H9 (cell line): Measurements from ENCODE around the gene PTPRJ. TPM values are rescaled to one million over a fixed set of nuclear protein-coding genes. Genes with fewer than 3 reads are reported as not detected.

Source experiments
- DNase-seq: peaks from one replicate; pipeline ENCODE4 v3.0.0-alpha.2; 2017
- H2AFZ ChIP-seq: one replicate; pipeline ENCODE4 v1.6.1; 2013; ENCODE audit warnings: mild to moderate bottlenecking, low read length, control low read depth, moderate library complexity
- H2AK5ac ChIP-seq: 2 replicates; pipeline ENCODE4 v1.6.1; 2013; ENCODE audit warnings: low read length, control low read depth, mixed read lengths; ENCODE audit not compliant: insufficient read length
- H2BK120ac ChIP-seq: one replicate; pipeline ENCODE4 v1.6.1; 2013; ENCODE audit warnings: low read depth, mild to moderate bottlenecking, low read length, control low read depth, inconsistent platforms; ENCODE audit not compliant: poor library complexity, severe bottlenecking
- H2BK12ac ChIP-seq: 2 replicates; pipeline ENCODE4 v1.6.1; 2013; ENCODE audit warnings: low read length, control low read depth, mixed read lengths, low read depth; ENCODE audit not compliant: insufficient read length
- H2BK15ac ChIP-seq: 2 replicates; pipeline ENCODE4 v1.6.1; 2013; ENCODE audit warnings: low read depth, low read length, control low read depth
- H2BK20ac ChIP-seq: one replicate; pipeline ENCODE4 v1.6.1; 2013; ENCODE audit warnings: low read depth, mild to moderate bottlenecking, low read length, control low read depth, inconsistent platforms; ENCODE audit not compliant: poor library complexity, severe bottlenecking
- H2BK5ac ChIP-seq: 2 replicates; pipeline ENCODE4 v1.6.1; 2013; ENCODE audit warnings: low read length, control low read depth, mixed read lengths; ENCODE audit not compliant: insufficient read length
- H3K14ac ChIP-seq: 2 replicates; pipeline ENCODE4 v1.6.1; 2013; ENCODE audit warnings: low read length, control low read depth; ENCODE audit not compliant: insufficient read depth
- H3K18ac ChIP-seq: 2 replicates; pipeline ENCODE4 v1.6.1; 2013; ENCODE audit warnings: low read depth, mild to moderate bottlenecking, mixed read lengths, low read length, control low read depth; ENCODE audit not compliant: insufficient read length
- H3K23ac ChIP-seq: 2 replicates; pipeline ENCODE4 v1.6.1; 2013; ENCODE audit warnings: low read length, control low read depth, mixed read lengths, low read depth; ENCODE audit not compliant: insufficient read length
- H3K23me2 ChIP-seq: 2 replicates; pipeline ENCODE4 v1.6.1; 2013; ENCODE audit warnings: low read depth, mild to moderate bottlenecking, mixed read lengths, low read length, control low read depth; ENCODE audit not compliant: insufficient read length, poor library complexity, severe bottlenecking
- H3K27ac ChIP-seq: 2 replicates; pipeline ENCODE4 v1.5.1; 2013; ENCODE audit warnings: low read length, control low read depth, mixed read lengths, low read depth; ENCODE audit not compliant: insufficient read length
- H3K27me3 ChIP-seq: 2 replicates; pipeline ENCODE4 v1.6.1; 2013; ENCODE audit warnings: low read length, control low read depth, inconsistent platforms; ENCODE audit not compliant: insufficient read depth
- H3K4ac ChIP-seq: 2 replicates; pipeline ENCODE4 v1.6.1; 2013; ENCODE audit warnings: low read depth, mild to moderate bottlenecking, control low read depth, inconsistent platforms, low read length, moderate library complexity
- H3K4me1 ChIP-seq: 2 replicates; pipeline ENCODE4 v1.6.1; 2013; ENCODE audit warnings: low read length, control low read depth, inconsistent platforms; ENCODE audit not compliant: insufficient read depth
- H3K4me2 ChIP-seq: 2 replicates; pipeline ENCODE4 v1.6.1; 2013; ENCODE audit warnings: low read length, control low read depth, mixed read lengths; ENCODE audit not compliant: insufficient read length, insufficient read depth
- H3K56ac ChIP-seq: 2 replicates; pipeline ENCODE4 v1.6.1; 2013; ENCODE audit warnings: low read depth, mild to moderate bottlenecking, mixed read lengths, low read length, control low read depth; ENCODE audit not compliant: insufficient read length
- H3K79me1 ChIP-seq: 2 replicates; pipeline ENCODE4 v1.6.1; 2013; ENCODE audit warnings: low read depth, mild to moderate bottlenecking, moderate library complexity, low read length, control low read depth, inconsistent platforms; ENCODE audit not compliant: insufficient read depth, poor library complexity, severe bottlenecking
- H3K79me2 ChIP-seq: 2 replicates; pipeline ENCODE4 v1.6.1; 2013; ENCODE audit warnings: low read length, control low read depth, inconsistent platforms; ENCODE audit not compliant: insufficient read depth
- H3K9ac ChIP-seq: 2 replicates; pipeline ENCODE4 v1.6.1; 2013; ENCODE audit warnings: low read length, control low read depth, mixed read lengths; ENCODE audit not compliant: insufficient read length; ENCODE audit errors: extremely low read depth
- H3K9me3 ChIP-seq: one replicate; pipeline ENCODE4 v1.6.1; 2013; ENCODE audit warnings: low read depth, low read length, inconsistent platforms; ENCODE audit not compliant: control insufficient read depth
- H3T11ph ChIP-seq: one replicate; pipeline ENCODE4 v1.6.1; 2013; ENCODE audit warnings: mild to moderate bottlenecking, low read length, control low read depth, inconsistent platforms
- H4K20me1 ChIP-seq: one replicate; pipeline ENCODE4 v1.6.1; 2013; ENCODE audit not compliant: control insufficient read depth, insufficient read length, insufficient read depth
- H4K5ac ChIP-seq: 2 replicates; pipeline ENCODE4 v1.6.1; 2013; ENCODE audit warnings: low read depth, mild to moderate bottlenecking, mixed read lengths, low read length, control low read depth; ENCODE audit not compliant: insufficient read length
- H4K8ac ChIP-seq: replicated peaks from 2 replicates; pipeline ENCODE4 v1.6.1; 2013; ENCODE audit warnings: low read length, control low read depth, mixed read lengths, low read depth; ENCODE audit not compliant: insufficient read length
- H4K91ac ChIP-seq: 2 replicates; pipeline ENCODE4 v1.6.1; 2013; ENCODE audit warnings: low read depth, mild to moderate bottlenecking, moderate library complexity, mixed read lengths, low read length, control low read depth; ENCODE audit not compliant: insufficient read length
- H3K27ac Mint-ChIP-seq, 3 experiments: 2 replicates in 2 of 3; 3 replicates in 1 of 3; pipeline ENCODE4 v1.8.0; 2020 to 2021; ENCODE audit warnings: mixed read lengths in 3 of 3, mild to moderate bottlenecking in 1 of 3, moderate library complexity in 1 of 3
- H3K27me3 Mint-ChIP-seq: 2 replicates; pipeline ENCODE4 v1.8.0; 2021; ENCODE audit warnings: low read depth, mild to moderate bottlenecking, moderate library complexity, mixed read lengths
- H3K36me3 Mint-ChIP-seq, 3 experiments: 2 replicates in 2 of 3; 3 replicates in 1 of 3; pipeline ENCODE4 v1.8.0; 2020 to 2021; ENCODE audit warnings: low read depth in 3 of 3, mixed read lengths in 3 of 3; ENCODE audit not compliant: insufficient read depth in 1 of 3
- H3K4me1 Mint-ChIP-seq, 2 experiments: 2 replicates each; pipeline ENCODE4 v1.8.0; 2020; ENCODE audit warnings: mixed read lengths in 2 of 2
- H3K4me3 Mint-ChIP-seq, 2 experiments: 2 replicates in 1 of 2; 3 replicates in 1 of 2; pipeline ENCODE4 v1.8.0; 2020 to 2021; ENCODE audit warnings: mild to moderate bottlenecking in 2 of 2, mixed read lengths in 2 of 2, moderate library complexity in 1 of 2
- H3K9me3 Mint-ChIP-seq, 2 experiments: 2 replicates in 1 of 2; 3 replicates in 1 of 2; pipeline ENCODE4 v1.8.0; 2020; ENCODE audit warnings: mild to moderate bottlenecking in 2 of 2, mixed read lengths in 2 of 2, moderate library complexity in 1 of 2
- CTCF ChIP-seq: fragments of 200-600 bp; sonication (generic); conservative IDR thresholded peaks from 3 replicates; pipeline ENCODE4 v1.8.0; 2021; ENCODE audit warnings: antibody characterized with exemption, mild to moderate bottlenecking
- whole genome bisulfite sequencing: extraction: QIAGEN DNeasy Blood & Tissue Kit; methylation state at CpG from one replicate; pipeline ENCODE4 v1.1.7; 2013; ENCODE audit warnings: missing lambda C conversion rate, low lambda C conversion rate, mixed read lengths; ENCODE audit not compliant: insufficient read length; ENCODE audit errors: extremely low coverage; 5-methylcytosine and 5-hydroxymethylcytosine counted together
- total RNA-seq: library from RNA; stranded (reverse); gene quantifications from 2 replicates; pipeline ENCODE4 v1.2.1, GENCODE V29; 2021

Gene PTPRJ
- total RNA-seq, 1 experiment from 2014 or later, result 10.6 TPM

GRCh38 chr11:47940904-47941649 lies 39.3 kb upstream of the PTPRJ start:
- Histone ChIP-seq H2BK5ac (no peak overlapping the region), H3K9me3 (no peaks in the 10 kb centered on the region), H3K4me2 (no peak overlapping the region), H2BK20ac (no peak overlapping the region), H3K14ac (no peak overlapping the region), H3K23me2 (no peaks in the 10 kb centered on the region), H2BK12ac (no peak overlapping the region), H4K5ac (no peak overlapping the region), H3K4ac (no peak overlapping the region), H3K27ac (no peak overlapping the region), H3T11ph (no peak overlapping the region), H3K9ac (no peak overlapping the region), H2AFZ (no peak overlapping the region), H4K91ac (no peak overlapping the region), H3K79me2 (no peaks in the 10 kb centered on the region), H3K56ac (no peak overlapping the region), H3K27me3 (no peaks in the 10 kb centered on the region), H2BK120ac (no peak overlapping the region), H4K20me1 (no peaks in the 10 kb centered on the region), H3K4me1 (0 out of 2 replicates have a peak, but pooled peaks cover 3% of the 10 kb centered on the region), H3K23ac (no peak overlapping the region), H4K8ac (no peak overlapping the region), H3K18ac (no peak overlapping the region), H2BK15ac (no peak overlapping the region), H2AK5ac (no peak overlapping the region), H3K79me1 (no peaks in the 10 kb centered on the region)
- Mint-ChIP-seq H3K27ac (peak overlapping the region in 1 of 3 experiments; percentile 6; a peak in 1 of 7 replicates), H3K9me3 (no peaks in the 10 kb centered on the region; a peak in 1 of 5 replicates), H3K4me3 (no peak overlapping the region), H3K4me1 (peaks cover 21 to 37% of the 10 kb centered on the region in 2 experiments), H3K36me3 (no peaks in the 10 kb centered on the region), H3K27me3 (peaks cover 2% of the 10 kb centered on the region; the same call in 1 of the 2 replicates)
- no peak for DNase-seq
- TF ChIP-seq CTCF, result no peak
- WGBS, result no CpG with 5 or more reads among the region's 8 CpGs
